VCaP (cell line): ENCODE results near the gene CBLC.

ENCODE experiments used
- H3K27ac ChIP-seq: fragments of 450-650 bp; 2 replicates; pipeline ENCODE4 v1.5.1; 2017
- CTCF ChIP-seq: fragments of 450-650 bp; conservative IDR thresholded peaks from 2 replicates; pipeline ENCODE4 v1.5.1; 2017; ENCODE audit warnings: mild to moderate bottlenecking, moderate library complexity

Gene CBLC

GRCh38 chr19:44777715-44778347 is at the start of gene CBLC:
CBLC (plus strand) TSS chr19:44777890; CDS start chr19:44777932, 42 bp downstream.
- H3K27ac ChIP-seq: peak within 1 kb of the TSS; percentile 54; the same call in 1 of the 2 replicates

DNA sequence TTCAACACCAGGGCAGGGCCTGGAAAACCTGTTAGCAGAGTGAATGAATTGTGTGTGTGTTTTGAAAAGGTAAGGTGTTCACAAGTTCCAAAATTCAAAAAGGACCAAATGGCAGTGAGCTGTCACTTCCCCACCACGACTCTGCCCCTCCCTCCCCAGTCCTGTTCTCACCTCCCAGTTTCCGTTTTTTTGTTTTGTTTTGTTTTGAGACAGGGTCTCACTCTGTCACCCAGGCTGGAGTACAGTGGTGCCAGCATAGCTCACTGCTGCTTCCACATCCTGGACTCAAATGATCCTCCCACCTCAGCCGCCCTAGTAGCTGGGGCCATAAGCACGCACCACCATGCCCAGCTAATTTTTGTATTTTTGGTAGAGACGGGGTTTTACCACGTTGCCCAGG is 49.5 kb upstream of the CBLC start:
- H3K27ac ChIP-seq: no peak overlapping the region
- no peak for TF ChIP-seq CTCF

More at GRCh38 chr19:44777715-44778347, at the start of gene CBLC:
- 0 out of 2 replicates have a peak, but pooled peaks have one; percentile 26 for TF ChIP-seq CTCF

DNA sequence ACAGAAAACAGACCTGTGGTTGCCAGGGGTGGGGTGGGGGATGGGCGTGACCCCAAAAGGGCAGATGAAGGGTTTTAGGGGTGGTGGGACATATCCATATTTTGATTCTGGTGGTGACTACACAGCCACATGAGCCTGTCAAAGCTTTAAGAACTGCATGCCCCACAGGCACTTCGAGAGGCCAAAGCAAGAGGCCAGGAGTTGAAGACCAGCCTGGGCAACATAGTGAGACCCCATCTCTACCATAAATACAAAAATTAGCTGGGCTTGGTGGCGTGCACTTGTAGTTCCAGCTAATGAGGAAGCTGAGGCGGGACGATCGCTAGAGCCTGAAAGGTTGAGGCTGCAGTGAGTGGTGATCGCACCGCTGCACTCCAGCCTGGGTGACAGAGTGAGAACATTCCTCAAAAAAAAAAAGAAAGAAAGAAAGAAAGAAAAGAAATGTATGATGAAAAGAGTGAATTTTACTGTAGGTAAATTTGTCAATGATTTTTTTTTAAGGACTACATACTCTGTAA is 48.1 kb upstream of the CBLC start:
- H3K27ac ChIP-seq: no peak overlapping the region
- TF ChIP-seq CTCF: no peak

DNA sequence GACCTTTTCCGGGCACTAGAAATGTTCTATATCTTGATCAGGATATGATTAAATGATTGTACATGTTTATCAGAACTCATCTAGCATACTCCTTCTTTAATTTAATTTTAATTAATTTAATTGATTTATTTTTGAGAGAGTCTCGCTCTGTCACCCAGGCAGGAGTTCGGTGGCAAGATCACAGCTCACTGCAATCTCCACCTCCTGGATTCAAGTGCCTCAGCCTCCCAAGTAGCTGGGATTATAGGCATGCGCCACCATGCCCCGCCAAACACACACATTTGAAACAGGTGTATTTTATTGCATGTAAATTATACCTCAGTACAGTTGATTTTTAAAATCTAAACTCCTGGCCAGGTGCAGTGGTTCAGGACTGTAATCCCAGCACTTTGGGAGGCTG is 46.6 kb upstream of the CBLC start:
- no peak overlapping the region for H3K27ac ChIP-seq
- no peak for TF ChIP-seq CTCF

GRCh38 chr19:44731622-44732021 is 46.1 kb upstream of the CBLC start:
- no peak overlapping the region for H3K27ac ChIP-seq
- no peak for TF ChIP-seq CTCF

- no peak overlapping the region for H3K27ac ChIP-seq
Measured at GRCh38 chr19:44732235-44733014, 45.3 kb upstream of the CBLC start.

More at GRCh38 chr19:44732235-44733014, 45.3 kb upstream of the CBLC start:
- no peak for TF ChIP-seq CTCF
